PC-9 (cell line): Measurements from ENCODE around the gene ACSF2.

Experiments used
- CTCF ChIP-seq: fragments of 200-600 bp; sonication (generic); conservative IDR thresholded peaks from 2 replicates; pipeline ENCODE4 v1.6.1; 2017; ENCODE audit warnings: mixed run types, antibody characterized with exemption, mild to moderate bottlenecking, moderate library complexity
- EZH2 ChIP-seq: fragments of 200-600 bp; sonication (generic); IDR thresholded peaks from 2 replicates; pipeline ENCODE4 v1.8.0; 2017; ENCODE audit warnings: antibody characterized with exemption, low read depth

GRCh38 chr17:50464736-50465135 is 38.7 kb downstream of the ACSF2 start:
- TF ChIP-seq EZH2 (no peak), CTCF (no peak)
